Liver (tissue), 9 donors: Measurements from ENCODE around the gene PPOX. TPM values are rescaled to one million over a fixed set of nuclear protein-coding genes. Genes with fewer than 3 reads are reported as not detected.

Source experiments
- DNase-seq: peaks from one replicate; pipeline ENCODE4 v3.0.0-alpha.2; 2017; ENCODE audit warnings: low spot score
- H3K27ac ChIP-seq, 2 donors: one replicate each; pipeline ENCODE4 v1.7.0; 2013; ENCODE audit warnings: inconsistent platforms in 2 of 2, low read length in 2 of 2, control low read depth in 1 of 2, low read depth in 1 of 2, mild to moderate bottlenecking in 1 of 2
- H3K27me3 ChIP-seq, 4 donors: one replicate each; pipeline versions ENCODE4 v1.6.1 to v1.7.0; 2013; ENCODE audit warnings: low read length in 3 of 4, inconsistent platforms in 1 of 4, mild to moderate bottlenecking in 1 of 4, moderate library complexity in 1 of 4; ENCODE audit not compliant: control insufficient read depth in 4 of 4, insufficient read depth in 4 of 4
- H3K36me3 ChIP-seq, 4 donors: one replicate each; pipeline versions ENCODE4 v1.6.1 to v1.7.0; 2013; ENCODE audit warnings: low read length in 3 of 4, mild to moderate bottlenecking in 3 of 4, low read depth in 1 of 4, moderate library complexity in 1 of 4; ENCODE audit not compliant: control insufficient read depth in 4 of 4, insufficient read depth in 3 of 4
- H3K4me1 ChIP-seq, 4 donors: one replicate each; pipeline versions ENCODE4 v1.6.1 to v1.7.0; 2013; ENCODE audit warnings: low read length in 3 of 4, mild to moderate bottlenecking in 3 of 4, moderate library complexity in 1 of 4; ENCODE audit not compliant: control insufficient read depth in 4 of 4, insufficient read depth in 4 of 4
- H3K4me3 ChIP-seq, 3 donors: one replicate each; pipeline versions ENCODE4 v1.6.1 to v1.7.0; 2013; ENCODE audit warnings: low read length in 3 of 3, control low read depth in 1 of 3, low read depth in 1 of 3, mild to moderate bottlenecking in 1 of 3
- H3K9ac ChIP-seq, 2 donors: one replicate each; pipeline ENCODE4 v1.7.0; 2013; ENCODE audit warnings: low read length in 2 of 2, mild to moderate bottlenecking in 2 of 2, moderate library complexity in 2 of 2, control low read depth in 1 of 2, low read depth in 1 of 2
- H3K9me3 ChIP-seq, 4 donors: one replicate each; pipeline versions ENCODE4 v1.6.1 to v1.7.0; 2013; ENCODE audit warnings: low read length in 3 of 4; ENCODE audit not compliant: control insufficient read depth in 4 of 4
- ATF3 ChIP-seq: IDR thresholded peaks from 2 replicates; pipeline ENCODE4 v1.6.1; 2016; ENCODE audit warnings: antibody characterized with exemption
- EGR1 ChIP-seq, 2 donors: IDR thresholded peaks; 2 replicates each; pipeline ENCODE4 v1.6.1; 2016 to 2018; ENCODE audit warnings: antibody characterized with exemption in 2 of 2, low read depth in 2 of 2
- FOXA1 ChIP-seq: IDR thresholded peaks from 2 replicates; pipeline ENCODE4 v1.6.1; 2016; ENCODE audit warnings: antibody characterized with exemption
- FOXA2 ChIP-seq: IDR thresholded peaks from 2 replicates; pipeline ENCODE4 v1.6.1; 2016; ENCODE audit warnings: antibody characterized with exemption
- GABPA ChIP-seq, 2 donors: IDR thresholded peaks in 1 of 2; conservative IDR thresholded peaks in 1 of 2; 2 replicates each; pipeline ENCODE4 v1.6.1; 2016; ENCODE audit warnings: antibody characterized with exemption in 2 of 2, mild to moderate bottlenecking in 1 of 2, moderate library complexity in 1 of 2
- HNF4A ChIP-seq, 2 donors: conservative IDR thresholded peaks; 2 replicates each; pipeline ENCODE4 v1.6.1; 2016; ENCODE audit warnings: antibody characterized with exemption in 2 of 2, mild to moderate bottlenecking in 2 of 2
- HNF4G ChIP-seq: IDR thresholded peaks from 2 replicates; pipeline ENCODE4 v1.6.1; 2016; ENCODE audit warnings: antibody characterized with exemption
- JUND ChIP-seq, 2 donors: IDR thresholded peaks; 2 replicates each; pipeline ENCODE4 v1.6.1; 2016; ENCODE audit warnings: antibody characterized with exemption in 2 of 2
- NR2F2 ChIP-seq: IDR thresholded peaks from 2 replicates; pipeline ENCODE4 v1.6.1; 2016; ENCODE audit warnings: antibody characterized with exemption
- RAD21 ChIP-seq, 2 donors: IDR thresholded peaks; 2 replicates each; pipeline ENCODE4 v1.6.1; 2016; ENCODE audit warnings: antibody characterized with exemption in 2 of 2, mild to moderate bottlenecking in 2 of 2
- REST ChIP-seq: IDR thresholded peaks from 2 replicates; pipeline ENCODE4 v1.6.1; 2016; ENCODE audit warnings: antibody characterized with exemption, mild to moderate bottlenecking
- RXRA ChIP-seq, 2 donors: IDR thresholded peaks; 2 replicates each; pipeline ENCODE4 v1.6.1; 2017 to 2018; ENCODE audit warnings: antibody characterized with exemption in 2 of 2, mild to moderate bottlenecking in 1 of 2
- SP1 ChIP-seq: IDR thresholded peaks from 2 replicates; pipeline ENCODE4 v1.6.1; 2018; ENCODE audit warnings: antibody characterized with exemption, mild to moderate bottlenecking
- TAF1 ChIP-seq: conservative IDR thresholded peaks from 2 replicates; pipeline ENCODE4 v1.6.1; 2016; ENCODE audit warnings: antibody characterized with exemption, mild to moderate bottlenecking
- YY1 ChIP-seq: IDR thresholded peaks from 2 replicates; pipeline ENCODE4 v1.6.1; 2016; ENCODE audit warnings: antibody characterized with exemption, mild to moderate bottlenecking
- WGBS: extraction: QIAGEN DNeasy Blood & Tissue Kit; methylation state at CpG from one replicate; pipeline ENCODE4 v1.1.7; 2013; 5-methylcytosine and 5-hydroxymethylcytosine counted together
- polyA plus RNA-seq, 2 donors: library from polyadenylated mRNA; stranded (reverse) in 1 of 2; unstranded in 1 of 2; fragments of 200-250 nt in 1 of 2; fragments of >200 nt in 1 of 2; fragmentation: Nextera tagmentation in 1 of 2; extraction: Ambion mirVana in 1 of 2; gene quantifications; one replicate each; pipeline versions ENCODE4 v1.2.1 to v1.2.3, GENCODE V29; 2013 to 2015
- total RNA-seq, 2 donors: library from RNA; depleted of rRNA; stranded (reverse); fragments of >200 nt; gene quantifications; one replicate each; pipeline ENCODE4 v1.2.3, GENCODE V29; 2014
- TF ChIP-seq, protein P1 (sequence below): IDR thresholded peaks from 2 replicates; pipeline ENCODE4 v1.6.1; 2016; ENCODE audit warnings: antibody characterized with exemption
- TF ChIP-seq, protein P2 (sequence below): fragments of 150-350 bp; IDR thresholded peaks from 2 replicates; pipeline ENCODE4 v1.5.1; 2017; ENCODE audit warnings: improper control_type of control experiment, low read depth, low read length; ENCODE audit not compliant: missing input control
- TF ChIP-seq, protein P3 (sequence below): IDR thresholded peaks from 2 replicates; pipeline ENCODE4 v1.6.1; 2016; ENCODE audit warnings: antibody characterized with exemption
- donor health status: healthy.
- donor health status: healthy.
- donor health status: healthy.
- donor health status: healthy.
- donor health status: healthy.

Gene PPOX
- total and polyA plus RNA-seq, 4 donors = 6.2 to 106 (median 7.9) TPM

GRCh38 chr1:161188381-161188780 lies 22.2 kb downstream of the PPOX start:
- Histone ChIP-seq H3K27ac (no peak overlapping the region), H3K36me3 (peaks cover 0 to 5% (median under 1%) of the 10 kb centered on the region in 4 donors), H3K27me3 (no peaks in the 10 kb centered on the region), H3K4me3 (no peak overlapping the region), H3K4me1 (peaks cover 6 to 13% (median 12%) of the 10 kb centered on the region in 4 donors), H3K9ac (no peak overlapping the region), H3K9me3 (no peaks in the 10 kb centered on the region)
- no peak for TF ChIP-seq REST
- TF ChIP-seq FOXA2 = no peak
- TF ChIP-seq RAD21 (IDR thresholded peaks at IDR 0.05) = no peak
- TF ChIP-seq RXRA (IDR thresholded peaks at IDR 0.05) = no peak
- no peak for TF ChIP-seq YY1
- DNase-seq = no peak
- WGBS = 81% methylated on average over 6 of the region's 6 CpGs

DNA sequence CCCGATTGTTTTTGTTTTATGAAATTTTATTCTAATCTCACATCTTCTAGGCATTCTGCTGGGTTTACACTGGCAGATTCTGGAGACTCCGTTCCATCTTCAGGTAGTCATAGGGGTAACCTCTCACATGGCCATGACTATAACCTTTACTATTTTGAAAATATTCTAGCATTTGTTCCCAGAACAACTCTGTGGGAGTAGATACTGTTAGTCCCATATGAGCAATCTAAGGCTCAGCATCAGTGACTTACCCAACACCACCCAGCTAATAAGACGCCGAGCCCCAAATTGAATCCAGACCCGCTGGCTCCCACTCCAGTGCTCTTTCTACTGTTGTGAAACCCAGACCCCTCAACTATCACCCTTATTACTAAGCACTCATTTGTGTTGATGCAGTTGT lies 22.8 kb downstream of the PPOX start:
- Histone ChIP-seq H3K4me1 (peaks cover 9 to 20% (median 17%) of the 10 kb centered on the region in 4 donors), H3K27me3 (no peaks in the 10 kb centered on the region), H3K27ac (no peak overlapping the region), H3K4me3 (no peak overlapping the region), H3K9ac (no peak overlapping the region), H3K36me3 (peaks cover 0 to 5% (median under 1%) of the 10 kb centered on the region in 4 donors), H3K9me3 (no peaks in the 10 kb centered on the region)
- no peak for DNase-seq
- WGBS = 95% methylated on average over 5 of the region's 5 CpGs
- TF ChIP-seq EGR1 (IDR thresholded peaks at IDR 0.05; ENCODE audit: low read depth in 2 of 2) = no peak
- no peak for TF ChIP-seq TAF1
- TF ChIP-seq SP1 = no peak
- TF ChIP-seq GABPA (IDR thresholded peaks at IDR 0.05 in 1 of 2, conservative IDR thresholded peaks at IDR 0.05 in 1 of 2) = no peak
- TF ChIP-seq ATF3 = no peak
- TF ChIP-seq HNF4G = no peak
- TF ChIP-seq FOXA2 = no peak
- no peak for TF ChIP-seq REST
- no peak for TF ChIP-seq RXRA (IDR thresholded peaks at IDR 0.05)
- TF ChIP-seq YY1 = no peak
- TF ChIP-seq, protein P1, sequence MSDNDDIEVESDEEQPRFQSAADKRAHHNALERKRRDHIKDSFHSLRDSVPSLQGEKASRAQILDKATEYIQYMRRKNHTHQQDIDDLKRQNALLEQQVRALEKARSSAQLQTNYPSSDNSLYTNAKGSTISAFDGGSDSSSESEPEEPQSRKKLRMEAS = no peak
- TF ChIP-seq FOXA1 = no peak
- no peak for TF ChIP-seq RAD21 (IDR thresholded peaks at IDR 0.05)
- TF ChIP-seq, protein P2, sequence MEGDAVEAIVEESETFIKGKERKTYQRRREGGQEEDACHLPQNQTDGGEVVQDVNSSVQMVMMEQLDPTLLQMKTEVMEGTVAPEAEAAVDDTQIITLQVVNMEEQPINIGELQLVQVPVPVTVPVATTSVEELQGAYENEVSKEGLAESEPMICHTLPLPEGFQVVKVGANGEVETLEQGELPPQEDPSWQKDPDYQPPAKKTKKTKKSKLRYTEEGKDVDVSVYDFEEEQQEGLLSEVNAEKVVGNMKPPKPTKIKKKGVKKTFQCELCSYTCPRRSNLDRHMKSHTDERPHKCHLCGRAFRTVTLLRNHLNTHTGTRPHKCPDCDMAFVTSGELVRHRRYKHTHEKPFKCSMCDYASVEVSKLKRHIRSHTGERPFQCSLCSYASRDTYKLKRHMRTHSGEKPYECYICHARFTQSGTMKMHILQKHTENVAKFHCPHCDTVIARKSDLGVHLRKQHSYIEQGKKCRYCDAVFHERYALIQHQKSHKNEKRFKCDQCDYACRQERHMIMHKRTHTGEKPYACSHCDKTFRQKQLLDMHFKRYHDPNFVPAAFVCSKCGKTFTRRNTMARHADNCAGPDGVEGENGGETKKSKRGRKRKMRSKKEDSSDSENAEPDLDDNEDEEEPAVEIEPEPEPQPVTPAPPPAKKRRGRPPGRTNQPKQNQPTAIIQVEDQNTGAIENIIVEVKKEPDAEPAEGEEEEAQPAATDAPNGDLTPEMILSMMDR = no peak
- TF ChIP-seq, protein P3, sequence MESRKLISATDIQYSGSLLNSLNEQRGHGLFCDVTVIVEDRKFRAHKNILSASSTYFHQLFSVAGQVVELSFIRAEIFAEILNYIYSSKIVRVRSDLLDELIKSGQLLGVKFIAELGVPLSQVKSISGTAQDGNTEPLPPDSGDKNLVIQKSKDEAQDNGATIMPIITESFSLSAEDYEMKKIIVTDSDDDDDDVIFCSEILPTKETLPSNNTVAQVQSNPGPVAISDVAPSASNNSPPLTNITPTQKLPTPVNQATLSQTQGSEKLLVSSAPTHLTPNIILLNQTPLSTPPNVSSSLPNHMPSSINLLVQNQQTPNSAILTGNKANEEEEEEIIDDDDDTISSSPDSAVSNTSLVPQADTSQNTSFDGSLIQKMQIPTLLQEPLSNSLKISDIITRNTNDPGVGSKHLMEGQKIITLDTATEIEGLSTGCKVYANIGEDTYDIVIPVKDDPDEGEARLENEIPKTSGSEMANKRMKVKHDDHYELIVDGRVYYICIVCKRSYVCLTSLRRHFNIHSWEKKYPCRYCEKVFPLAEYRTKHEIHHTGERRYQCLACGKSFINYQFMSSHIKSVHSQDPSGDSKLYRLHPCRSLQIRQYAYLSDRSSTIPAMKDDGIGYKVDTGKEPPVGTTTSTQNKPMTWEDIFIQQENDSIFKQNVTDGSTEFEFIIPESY = no peak
- no peak for TF ChIP-seq NR2F2
- no peak for TF ChIP-seq JUND (IDR thresholded peaks at IDR 0.05)
- no peak for TF ChIP-seq HNF4A (conservative IDR thresholded peaks at IDR 0.05)
